ENCODE results near the gene TMEM178A. TPM values are rescaled to one million over a fixed set of nuclear protein-coding genes. Genes with fewer than 3 reads are reported as not detected.

TMEM178A gene
- total and polyA plus RNA-seq, 2 of the 4 experiments (the other 2 are of a cell fraction): 0.18 to 1.8 TPM

- no peak overlapping the region for H2AK5ac ChIP-seq (ENCODE audit: low read depth, low read length)
- peaks cover 28% of the 10 kb centered on the region for H3K27me3 ChIP-seq (ENCODE audit: control insufficient read depth, insufficient read depth, low read length)
- 60% methylated on average over 1 of the region's 7 CpGs; no CpG with 5 or more reads in 1 of the 2 experiments for WGBS, 2 experiments (ENCODE audit: extremely low coverage in 2 of 2, insufficient read length in 1 of 2)
- H2BK120ac ChIP-seq (ENCODE audit: low read depth, low read length): no peak overlapping the region
- no peak overlapping the region for H2BK15ac ChIP-seq (ENCODE audit: low read depth, low read length)
- no peaks in the 10 kb centered on the region for H4K20me1 ChIP-seq (ENCODE audit: insufficient read depth, low read length)
- no peak for TF ChIP-seq CTCF (conservative IDR thresholded peaks at IDR 0.05; ENCODE audit: low read depth, low read length)
- TF ChIP-seq FOS (IDR thresholded peaks at IDR 0.05; ENCODE audit: low read depth, low read length): no peak
- no peak for TF ChIP-seq MAFK (IDR thresholded peaks at IDR 0.05; ENCODE audit: low read depth, low read length)
- no peak for TF ChIP-seq ELK1 (IDR thresholded peaks at IDR 0.05; ENCODE audit: borderline replicate concordance, low read depth, low read length)
- no peak for TF ChIP-seq RAD21 (IDR thresholded peaks at IDR 0.05; ENCODE audit: low read length)
- TF ChIP-seq POLR2A (IDR thresholded peaks at IDR 0.05; ENCODE audit: low read depth, low read length): no peak
- TF ChIP-seq MAZ (IDR thresholded peaks at IDR 0.05; ENCODE audit: borderline replicate concordance, low read depth, low read length): no peak
- no peak for TF ChIP-seq CEBPB (IDR thresholded peaks at IDR 0.05; ENCODE audit: low read depth, low read length)
- no peak for TF ChIP-seq USF2 (IDR thresholded peaks at IDR 0.05; ENCODE audit: low read depth, low read length)
- no peak for TF ChIP-seq BHLHE40 (IDR thresholded peaks at IDR 0.05; ENCODE audit: low read depth, low read length)
- TF ChIP-seq CHD1 (IDR thresholded peaks at IDR 0.05; ENCODE audit: low read depth, low read length): no peak
- TF ChIP-seq MXI1 (IDR thresholded peaks at IDR 0.05; ENCODE audit: borderline replicate concordance, low read depth, low read length): no peak
- TF ChIP-seq RFX5 (IDR thresholded peaks at IDR 0.05; ENCODE audit: low read depth, low read length): no peak
- H3K4ac ChIP-seq (ENCODE audit: low read depth, low read length): no peak overlapping the region
- no peak overlapping the region for H4K91ac ChIP-seq (ENCODE audit: insufficient read depth, low read depth, low read length)
- no peak overlapping the region for H2AK9ac ChIP-seq (replicated peaks; ENCODE audit: low read depth, low read length, poor library complexity)
- H2BK20ac ChIP-seq (ENCODE audit: low read depth, low read length): no peak overlapping the region
- no peak overlapping the region for H3K9ac ChIP-seq (ENCODE audit: low read depth, low read length)
- ChIA-PET POLR2A (ENCODE audit: unreplicated experiment) (no interaction called here), CTCF (no interaction called here)
- no peak overlapping the region for H4K8ac ChIP-seq (ENCODE audit: low read depth in 2 of 2, low read length in 2 of 2)
- H3K18ac ChIP-seq (ENCODE audit: low read depth, low read length): no peak overlapping the region
- H3K27ac ChIP-seq (ENCODE audit: insufficient read depth, low read length): no peak overlapping the region
- no peaks in the 10 kb centered on the region for H3K79me1 ChIP-seq (ENCODE audit: low read depth in 1 of 2, low read length in 2 of 2)
- DNase-seq (no peak), ATAC-seq (ENCODE audit: low read depth) (no peak)
- no peak overlapping the region for H2AFZ ChIP-seq (replicated peaks; ENCODE audit: low read length, poor library complexity)
- no peak overlapping the region for H3K4me3 ChIP-seq (ENCODE audit: insufficient read depth, low read depth, low read length)
- H3K9me1 ChIP-seq (ENCODE audit: insufficient read depth, low read length): no peaks in the 10 kb centered on the region
- H3K36me3 ChIP-seq (ENCODE audit: control insufficient read depth, insufficient read depth, low read length): no peaks in the 10 kb centered on the region
- no peak overlapping the region for H3K14ac ChIP-seq (replicated peaks; ENCODE audit: low read depth, low read length)
- no TSS peak for BruUV-seq (replicated peaks)
- intact Hi-C loops (cut with micrococcal nuclease): no loop called here
- no peak overlapping the region for H2BK5ac ChIP-seq (ENCODE audit: low read depth, low read length, poor library complexity, severe bottlenecking)
- H3K4me1 ChIP-seq (ENCODE audit: control insufficient read depth, insufficient read depth, low read length): no peaks in the 10 kb centered on the region
- in situ Hi-C loops (cut with MboI; ENCODE audit: low sequenced_read_pairs): loop anchor here (25.0 kb wide), 1 partner anchor 314 kb away; no protein-coding TSS in a partner anchor
- H3K56ac ChIP-seq (ENCODE audit: extremely low read depth, insufficient read depth, low read length): no peak overlapping the region
- no peak overlapping the region for H3K23ac ChIP-seq (ENCODE audit: low read depth, low read length)
- no peak overlapping the region for H3K4me2 ChIP-seq (ENCODE audit: low read depth, low read length)
- no peak overlapping the region for H4K5ac ChIP-seq (ENCODE audit: low read depth, low read length)
- H3K9me3 ChIP-seq (ENCODE audit: control insufficient read depth, insufficient read depth, low read length): no peaks in the 10 kb centered on the region; the same call in 1 of the 2 replicates
- dilution Hi-C loops (cut with HindIII; ENCODE audit: low sequenced_read_pairs, unreplicated experiment): no loop called here
Measured at GRCh38 chr2:39676342-39676741, 10.6 kb downstream of the TMEM178A start.

Data from IMR-90 (cell line).